PC-9 (cell line): ENCODE results near the gene SGK1. TPM values are rescaled to one million over a fixed set of nuclear protein-coding genes. Genes with fewer than 3 reads are reported as not detected.
A peak's percentile ranks its signal among the peaks of the same experiment; 100 is the strongest.

Experiments used
- BruUV-seq: library from RNA; stranded (reverse); fragments of 400-500 nt; replicated peaks from 2 replicates; lab custom pipeline; 2021; lab: Mats Ljungman, UMichigan
- CTCF ChIA-PET: fragments of 300-600 bp; sonication (Branson Sonifier 250); formaldehyde crosslinking; loops from one replicate; lab custom pipeline; 2022; ENCODE audit warnings: antibody characterized with exemption; lab: Charles Lee
- POLR2A ChIA-PET: fragments of 300-600 bp; sonication (Branson Sonifier 250); formaldehyde crosslinking; loops from one replicate; lab custom pipeline; 2022; ENCODE audit warnings: antibody characterized with exemption; ENCODE audit not compliant: unreplicated experiment; lab: Charles Lee
- DNase-seq, 2 experiments: peaks; one replicate each; pipeline versions ENCODE4 v3.0.0 to v3.0.0-alpha.2; 2015 to 2022; ENCODE audit warnings: mixed read lengths in 1 of 2
- H2AFZ ChIP-seq: fragments of 200-600 bp; sonication (generic); 2 replicates; pipeline ENCODE4 v1.8.1; 2017; ENCODE audit warnings: antibody characterized with exemption
- H3F3A ChIP-seq: fragments of 200-600 bp; sonication (generic); 2 replicates; pipeline ENCODE4 v1.8.1; 2017; ENCODE audit warnings: antibody characterized with exemption, mild to moderate bottlenecking, low read depth; ENCODE audit not compliant: insufficient read depth
- H3K27ac ChIP-seq: fragments of 200-600 bp; sonication (generic); 2 replicates; pipeline ENCODE4 v1.6.1; 2016; ENCODE audit warnings: mixed run types
- H3K27me3 ChIP-seq: fragments of 200-600 bp; sonication (generic); 2 replicates; pipeline ENCODE4 v1.6.1; 2016; ENCODE audit warnings: low read depth, mixed run types; ENCODE audit not compliant: insufficient read depth
- H3K36me3 ChIP-seq: fragments of 200-600 bp; sonication (generic); 2 replicates; pipeline ENCODE4 v1.6.1; 2016; ENCODE audit warnings: low read depth, mixed run types
- H3K4me1 ChIP-seq: fragments of 200-600 bp; sonication (generic); replicated peaks from 2 replicates; pipeline ENCODE4 v1.6.1; 2016; ENCODE audit warnings: mixed run types; ENCODE audit not compliant: insufficient read depth
- H3K4me2 ChIP-seq: fragments of 200-600 bp; sonication (generic); 2 replicates; pipeline ENCODE4 v1.6.1; 2017; ENCODE audit warnings: mixed run types
- H3K4me3 ChIP-seq: fragments of 200-600 bp; sonication (generic); 2 replicates; pipeline ENCODE4 v1.6.1; 2016; ENCODE audit warnings: mixed run types
- H3K79me2 ChIP-seq: fragments of 200-600 bp; sonication (generic); 2 replicates; pipeline ENCODE4 v1.6.1; 2017; ENCODE audit warnings: low read depth, mixed run types
- H3K9me2 ChIP-seq: fragments of 200-600 bp; sonication (generic); 2 replicates; pipeline ENCODE4 v1.8.1; 2017; ENCODE audit warnings: mild to moderate bottlenecking; ENCODE audit not compliant: insufficient read depth
- H3K9me3 ChIP-seq: fragments of 200-600 bp; sonication (generic); 2 replicates; pipeline ENCODE4 v1.8.1; 2016; ENCODE audit warnings: low read depth; ENCODE audit not compliant: insufficient read depth
- H4K20me1 ChIP-seq: fragments of 200-600 bp; sonication (generic); 2 replicates; pipeline ENCODE4 v1.8.1; 2017; ENCODE audit not compliant: insufficient read depth
- EZH2 ChIP-seq: fragments of 200-600 bp; sonication (generic); IDR thresholded peaks from 2 replicates; pipeline ENCODE4 v1.8.0; 2017; ENCODE audit warnings: antibody characterized with exemption, low read depth
- intact Hi-C: fragments of 100-400 bp; cut with micrococcal nuclease; formaldehyde crosslinking; loops from one replicate; pipeline ENCODE4 v1.10.0; 2022; ENCODE audit not compliant: unreplicated experiment
- total RNA-seq: library from RNA; stranded (reverse); gene quantifications from 2 replicates; pipeline ENCODE4 v1.2.3, GENCODE V29; 2021
- TF ChIP-seq, protein P1 (sequence below): fragments of 200-600 bp; sonication (generic); conservative IDR thresholded peaks from 2 replicates; pipeline ENCODE4 v1.6.1; 2017; ENCODE audit warnings: mixed run types, antibody characterized with exemption, mild to moderate bottlenecking, moderate library complexity

The SGK1 gene
- total RNA-seq, 1 experiment from 2014 or later, result 11.3 TPM

DNA sequence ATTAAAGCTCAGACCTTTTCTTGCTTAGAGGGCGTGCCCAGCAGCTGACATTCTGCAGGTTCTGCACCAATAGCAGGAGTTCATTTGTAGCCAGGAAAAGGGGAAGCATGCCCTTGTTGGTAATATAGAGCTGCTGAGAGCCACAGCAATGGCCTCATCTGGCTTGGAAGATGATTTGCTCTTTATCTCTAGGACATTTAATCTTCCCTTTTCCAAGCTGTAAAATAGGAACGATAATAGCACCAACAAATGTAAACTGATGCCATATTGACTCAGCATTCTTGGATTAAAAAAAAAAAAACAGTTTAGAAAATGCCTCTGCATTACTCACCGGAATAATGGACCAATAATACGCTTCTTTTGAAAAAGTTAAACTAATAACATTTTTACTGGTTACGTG lies 172.1 kb downstream of the SGK1 start:
- no peak for DNase-seq
- TF ChIP-seq EZH2, result no peak
- TF ChIP-seq, protein P1, sequence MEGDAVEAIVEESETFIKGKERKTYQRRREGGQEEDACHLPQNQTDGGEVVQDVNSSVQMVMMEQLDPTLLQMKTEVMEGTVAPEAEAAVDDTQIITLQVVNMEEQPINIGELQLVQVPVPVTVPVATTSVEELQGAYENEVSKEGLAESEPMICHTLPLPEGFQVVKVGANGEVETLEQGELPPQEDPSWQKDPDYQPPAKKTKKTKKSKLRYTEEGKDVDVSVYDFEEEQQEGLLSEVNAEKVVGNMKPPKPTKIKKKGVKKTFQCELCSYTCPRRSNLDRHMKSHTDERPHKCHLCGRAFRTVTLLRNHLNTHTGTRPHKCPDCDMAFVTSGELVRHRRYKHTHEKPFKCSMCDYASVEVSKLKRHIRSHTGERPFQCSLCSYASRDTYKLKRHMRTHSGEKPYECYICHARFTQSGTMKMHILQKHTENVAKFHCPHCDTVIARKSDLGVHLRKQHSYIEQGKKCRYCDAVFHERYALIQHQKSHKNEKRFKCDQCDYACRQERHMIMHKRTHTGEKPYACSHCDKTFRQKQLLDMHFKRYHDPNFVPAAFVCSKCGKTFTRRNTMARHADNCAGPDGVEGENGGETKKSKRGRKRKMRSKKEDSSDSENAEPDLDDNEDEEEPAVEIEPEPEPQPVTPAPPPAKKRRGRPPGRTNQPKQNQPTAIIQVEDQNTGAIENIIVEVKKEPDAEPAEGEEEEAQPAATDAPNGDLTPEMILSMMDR, result no peak
- no peaks in the 10 kb centered on the region for H3K27me3 ChIP-seq
- no peak overlapping the region for H3K4me3 ChIP-seq
- H3K9me2 ChIP-seq, result no peaks in the 10 kb centered on the region
- no peaks in the 10 kb centered on the region for H3K79me2 ChIP-seq
- no peaks in the 10 kb centered on the region for H3K36me3 ChIP-seq
- H2AFZ ChIP-seq, result 0 out of 2 replicates have a peak overlapping the region, but pooled peaks have one; percentile 19
- no peaks in the 10 kb centered on the region for H4K20me1 ChIP-seq
- 0 out of 2 replicates have a peak overlapping the region, but pooled peaks have one; percentile 3 for H3K4me2 ChIP-seq
- CTCF ChIA-PET, result no interaction called here
- no peaks in the 10 kb centered on the region for H3F3A ChIP-seq
- no TSS peak for BruUV-seq
- intact Hi-C loops, result no loop called here
- POLR2A ChIA-PET, result interaction anchor here (0.6 kb wide), 1 partner anchor 1382 kb away, joined by 5 read pairs; no protein-coding TSS in a partner anchor
- no peaks in the 10 kb centered on the region for H3K9me3 ChIP-seq
- H3K4me1 ChIP-seq, result no peaks in the 10 kb centered on the region
- H3K27ac ChIP-seq, result no peak overlapping the region

DNA sequence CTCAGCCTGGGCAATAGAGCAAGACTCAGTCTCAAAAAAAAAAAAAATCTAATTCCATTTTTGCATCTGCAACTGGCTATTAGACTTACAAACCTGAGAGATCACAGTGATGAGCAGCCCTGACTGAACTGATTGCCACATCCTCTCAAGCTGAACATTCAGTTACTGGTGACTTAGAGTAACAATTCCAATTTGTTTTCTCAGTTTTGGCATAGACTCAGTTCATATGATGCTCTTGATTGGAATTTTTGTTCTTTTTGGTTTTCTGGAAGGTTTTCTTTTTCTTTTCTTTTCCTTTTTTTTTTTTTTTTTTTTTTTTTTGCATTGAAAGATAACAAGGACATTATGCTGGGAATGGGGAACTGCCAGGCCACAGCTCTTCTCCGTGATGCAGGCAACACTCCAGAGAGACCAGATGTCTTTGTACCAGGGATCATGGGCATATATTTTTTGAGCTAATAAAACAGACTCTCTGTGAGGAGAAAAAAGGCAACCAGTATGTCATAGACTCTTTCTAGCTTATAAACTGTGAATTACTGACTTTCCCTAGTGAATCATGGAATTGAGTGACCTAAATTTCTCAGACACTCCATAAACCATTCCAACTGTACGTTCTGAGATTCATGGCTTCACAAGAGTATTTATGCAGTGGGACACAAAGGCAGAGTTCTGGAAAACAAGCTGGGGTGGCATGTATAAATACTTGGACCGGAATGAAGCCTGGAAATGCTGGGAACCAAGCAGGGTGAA lies 179.5 kb downstream of the SGK1 start:
- Histone ChIP-seq H3F3A (no peaks in the 10 kb centered on the region), H3K27me3 (no peaks in the 10 kb centered on the region), H3K79me2 (no peaks in the 10 kb centered on the region), H3K27ac (no peak overlapping the region), H2AFZ (no peak overlapping the region; the same call in 1 of the 2 replicates), H3K36me3 (no peaks in the 10 kb centered on the region), H3K9me3 (no peaks in the 10 kb centered on the region), H3K4me3 (no peak overlapping the region), H4K20me1 (no peaks in the 10 kb centered on the region), H3K9me2 (no peaks in the 10 kb centered on the region), H3K4me1 (no peaks in the 10 kb centered on the region), H3K4me2 (no peak overlapping the region)
- ChIA-PET CTCF (no interaction called here), POLR2A (no interaction called here)
- TF ChIP-seq EZH2, result no peak
- TF ChIP-seq, protein P1, result no peak
- BruUV-seq, result no TSS peak
- DNase-seq, result no peak
- intact Hi-C loops, result no loop called here

DNA sequence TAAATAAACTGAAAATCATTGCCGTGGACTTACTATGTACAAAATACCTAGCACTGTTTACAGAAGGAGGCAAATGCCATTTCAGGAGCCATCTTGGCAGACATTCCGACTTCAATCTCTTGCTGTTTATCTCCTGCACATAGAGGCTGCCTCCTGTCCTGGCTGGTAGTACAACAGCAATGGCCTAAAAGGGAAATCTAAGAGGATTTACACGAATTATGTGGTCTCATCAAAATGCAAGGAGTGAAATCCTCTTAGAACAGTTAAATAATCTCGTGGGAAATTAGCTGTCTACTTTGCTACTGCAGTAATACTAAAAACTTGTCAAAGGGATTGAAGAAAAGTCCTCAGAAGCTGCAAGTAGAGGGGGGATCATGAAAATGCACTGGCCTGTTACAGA lies 183.3 kb downstream of the SGK1 start:
- no peaks in the 10 kb centered on the region for H3K4me1 ChIP-seq
- H3K36me3 ChIP-seq, result no peaks in the 10 kb centered on the region
- BruUV-seq, result no TSS peak
- H3K4me3 ChIP-seq, result no peak overlapping the region
- TF ChIP-seq, protein P1, result no peak
- no peak for TF ChIP-seq EZH2
- intact Hi-C loops, result no loop called here
- no peak for DNase-seq
- H3K9me3 ChIP-seq, result no peaks in the 10 kb centered on the region
- no peak overlapping the region for H3K4me2 ChIP-seq
- ChIA-PET POLR2A (no interaction called here), CTCF (no interaction called here)
- no peaks in the 10 kb centered on the region for H3K79me2 ChIP-seq
- H3K9me2 ChIP-seq, result no peaks in the 10 kb centered on the region
- H3F3A ChIP-seq, result no peaks in the 10 kb centered on the region
- H2AFZ ChIP-seq, result 0 out of 2 replicates have a peak overlapping the region, but pooled peaks have one; percentile 23
- H3K27me3 ChIP-seq, result no peaks in the 10 kb centered on the region
- H3K27ac ChIP-seq, result no peak overlapping the region
- H4K20me1 ChIP-seq, result no peaks in the 10 kb centered on the region
